Skeletal muscle cell (primary cell): ENCODE data around the gene CDK5R1.
A peak's percentile ranks its signal among the peaks of the same experiment; 100 is the strongest.

Experiments used
- DNase-seq: peaks from one replicate; pipeline ENCODE4 v3.0.0-alpha.2; 2010; ENCODE audit warnings: low read depth
- H3K4me3 ChIP-seq: 2 replicates; pipeline ENCODE4 v1.5.1; 2011; ENCODE audit warnings: low read depth, mild to moderate bottlenecking, control low read depth, low read length, moderate library complexity

CDK5R1 gene

DNA sequence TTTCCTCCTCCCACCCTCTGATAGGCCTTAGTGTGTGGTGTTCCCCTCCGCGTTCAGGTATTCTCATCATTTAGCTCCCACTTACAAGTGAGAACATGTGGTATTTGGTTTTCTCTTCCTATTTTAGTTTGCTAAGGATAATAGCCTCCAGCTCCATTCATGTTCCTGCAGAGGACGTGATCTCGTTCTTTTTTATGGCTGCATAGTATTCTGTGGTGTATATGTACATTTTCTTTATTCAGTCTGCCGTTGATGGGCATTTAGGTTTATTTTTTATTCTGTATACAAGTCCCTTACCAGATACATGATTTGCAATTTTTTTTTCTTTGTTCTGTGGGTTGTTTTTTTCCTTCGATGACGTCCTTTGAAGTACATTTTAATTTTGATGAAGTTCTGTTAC lies 18.8 kb upstream of the CDK5R1 start:
- no peak overlapping the region for H3K4me3 ChIP-seq
- DNase-seq = no peak

- no peak overlapping the region for H3K4me3 ChIP-seq
- no peak for DNase-seq
These were observed 16.2 kb upstream of the CDK5R1 start for GRCh38 chr17:32470405-32471167.

- DNase-seq = no peak
These were observed 15.1 kb upstream of the CDK5R1 start for GRCh38 chr17:32471652-32472051.

DNA sequence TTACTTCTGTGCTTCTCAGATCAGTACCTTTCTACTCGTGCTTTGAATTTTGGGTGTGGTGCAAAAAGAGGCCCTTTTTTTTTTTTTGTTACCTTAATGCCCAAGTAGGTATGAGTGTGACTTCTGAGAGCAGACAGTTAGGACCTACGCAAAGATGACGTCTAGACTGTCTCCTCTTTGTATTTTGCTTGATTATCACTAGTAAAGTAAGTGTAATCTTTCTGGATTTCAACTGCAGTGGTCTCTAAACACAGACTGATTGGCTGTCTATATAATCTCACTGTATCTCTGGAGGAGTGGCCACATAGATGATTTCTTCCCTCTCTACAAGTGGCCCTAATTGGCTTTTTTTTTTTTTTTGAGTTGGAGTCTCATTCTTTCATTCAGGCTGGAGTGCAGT lies 11.5 kb upstream of the CDK5R1 start:
- no peak overlapping the region for H3K4me3 ChIP-seq
- DNase-seq = no peak

More at GRCh38 chr17:32471652-32472051, 15.1 kb upstream of the CDK5R1 start:
- no peak overlapping the region for H3K4me3 ChIP-seq

DNA sequence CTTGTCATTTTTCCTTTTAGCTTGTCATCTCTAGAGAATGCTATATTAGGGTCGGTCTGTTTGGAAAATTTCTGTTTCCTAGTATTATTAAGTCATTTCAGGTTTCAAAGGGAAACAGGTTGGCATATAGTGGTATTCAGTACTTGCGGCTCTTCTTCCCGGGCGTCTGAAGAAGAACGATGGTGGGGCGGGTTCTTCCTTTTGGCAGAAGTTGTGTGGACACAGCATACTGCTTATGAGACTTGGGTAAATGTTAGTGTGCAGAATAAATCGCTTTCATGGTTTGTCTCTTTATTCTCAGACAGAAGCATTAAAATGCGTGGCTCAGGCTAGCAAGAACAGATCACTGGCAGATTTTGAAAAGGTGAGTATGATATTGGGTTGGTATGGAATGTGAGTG lies 9.6 kb upstream of the CDK5R1 start:
- H3K4me3 ChIP-seq = no peak overlapping the region
- no peak for DNase-seq

DNA sequence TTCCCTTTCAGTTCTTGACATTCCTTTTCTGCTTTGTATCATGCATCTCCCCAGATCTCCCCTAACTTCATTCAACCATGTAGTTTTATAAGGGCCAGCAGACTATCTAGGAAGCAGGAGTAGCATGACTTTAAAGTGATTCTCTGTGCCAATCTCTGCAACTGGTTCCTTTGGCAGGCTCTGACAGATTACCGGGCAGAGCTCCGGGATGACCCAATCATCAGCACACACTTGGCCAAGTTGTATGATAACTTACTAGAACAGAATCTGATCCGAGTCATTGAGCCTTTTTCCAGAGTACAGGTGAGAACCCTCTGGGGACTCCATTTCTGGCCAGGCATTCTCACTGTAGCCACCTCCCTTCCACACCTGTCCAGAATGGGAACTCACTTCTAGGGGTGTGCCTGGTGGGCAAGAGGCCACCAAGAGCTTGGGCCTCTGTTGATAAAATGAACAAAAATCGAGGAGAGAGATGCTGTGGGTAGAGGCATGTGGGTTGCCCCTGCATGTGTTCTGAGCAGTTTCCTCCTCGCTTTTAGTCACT lies 7.6 kb upstream of the CDK5R1 start:
- H3K4me3 ChIP-seq = no peak overlapping the region
- DNase-seq = no peak

GRCh38 chr17:32481193-32481592 lies 5.6 kb upstream of the CDK5R1 start:
- no peak for DNase-seq
- H3K4me3 ChIP-seq = no peak overlapping the region

GRCh38 chr17:32482568-32483320 lies 4.0 kb upstream of the CDK5R1 start:
- no peak overlapping the region for H3K4me3 ChIP-seq
- no peak for DNase-seq

DNA sequence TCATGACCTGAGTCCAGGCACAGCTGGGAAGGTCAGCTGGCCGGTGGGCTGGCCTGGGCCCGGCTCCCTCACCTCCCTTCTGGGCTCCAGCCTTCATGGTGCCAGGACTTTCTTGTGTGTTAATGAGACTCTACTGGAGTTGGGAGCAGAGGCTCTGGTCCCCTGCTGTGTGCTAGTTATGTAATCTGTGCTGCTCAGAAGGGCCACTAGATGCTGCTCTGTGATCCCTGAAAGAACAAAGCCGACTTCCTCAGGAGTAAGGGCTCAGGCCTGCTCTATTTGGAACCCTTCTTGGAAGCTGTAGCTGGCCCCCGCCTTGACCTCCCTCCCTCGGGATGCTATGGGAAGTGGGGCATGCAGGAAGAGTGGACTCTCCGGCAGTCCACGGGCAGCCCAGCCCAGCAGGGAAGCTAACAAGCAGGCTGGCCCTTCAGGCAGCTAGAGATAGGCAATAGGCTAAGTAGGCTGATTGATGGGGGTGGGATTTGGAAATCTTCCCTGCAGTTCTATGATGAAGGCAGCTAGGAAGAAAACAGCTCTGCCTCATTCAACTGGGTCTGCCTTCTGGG lies 3.3 kb upstream of the CDK5R1 start:
- no peak overlapping the region for H3K4me3 ChIP-seq
- DNase-seq = peak; percentile 52

DNA sequence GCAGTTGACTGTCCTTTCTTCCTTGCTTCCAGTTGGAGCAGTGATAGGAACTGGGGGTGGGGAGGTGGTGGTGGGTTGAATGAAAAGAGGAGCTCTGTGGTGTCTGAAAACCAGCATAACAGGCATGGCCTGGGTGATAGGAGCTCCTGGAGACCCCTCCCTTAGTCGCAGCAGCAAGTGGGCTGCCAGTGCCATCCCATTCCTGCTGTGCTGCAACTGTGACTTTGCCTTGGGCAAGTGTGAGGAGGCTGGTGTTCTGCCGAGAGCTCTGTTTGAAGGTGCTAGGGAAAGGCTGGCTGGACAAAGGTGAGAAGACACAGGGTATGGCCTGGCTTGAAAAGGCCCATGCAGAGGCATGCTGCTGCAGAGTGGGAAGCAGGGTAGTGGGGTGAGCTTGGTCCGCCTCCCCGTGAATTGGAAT lies 2.7 kb upstream of the CDK5R1 start:
- H3K4me3 ChIP-seq = no peak overlapping the region

DNA sequence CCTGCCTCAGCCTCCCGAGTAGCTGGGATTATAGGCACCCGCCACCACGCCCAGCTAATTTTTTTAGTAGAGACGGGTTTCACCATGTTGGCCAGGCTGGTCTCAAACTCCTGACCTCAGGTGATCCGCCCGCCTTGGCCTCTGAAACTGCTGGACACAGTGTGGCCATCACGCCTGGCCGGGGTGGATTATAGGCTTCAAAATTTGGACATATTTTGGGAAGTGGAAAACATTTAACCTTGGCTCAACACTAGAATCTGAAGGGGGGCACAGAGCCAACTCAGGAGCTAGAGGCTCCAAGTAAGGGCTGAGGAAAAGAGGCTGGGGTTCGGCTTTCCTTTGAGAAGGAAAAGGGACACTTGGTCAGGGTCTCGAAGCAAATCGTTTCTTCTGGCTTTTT lies 2.2 kb upstream of the CDK5R1 start:
- no peak overlapping the region for H3K4me3 ChIP-seq
- no peak for DNase-seq

More for the DNA sequence above, 2.7 kb upstream of the CDK5R1 start:
- no peak for DNase-seq

DNA sequence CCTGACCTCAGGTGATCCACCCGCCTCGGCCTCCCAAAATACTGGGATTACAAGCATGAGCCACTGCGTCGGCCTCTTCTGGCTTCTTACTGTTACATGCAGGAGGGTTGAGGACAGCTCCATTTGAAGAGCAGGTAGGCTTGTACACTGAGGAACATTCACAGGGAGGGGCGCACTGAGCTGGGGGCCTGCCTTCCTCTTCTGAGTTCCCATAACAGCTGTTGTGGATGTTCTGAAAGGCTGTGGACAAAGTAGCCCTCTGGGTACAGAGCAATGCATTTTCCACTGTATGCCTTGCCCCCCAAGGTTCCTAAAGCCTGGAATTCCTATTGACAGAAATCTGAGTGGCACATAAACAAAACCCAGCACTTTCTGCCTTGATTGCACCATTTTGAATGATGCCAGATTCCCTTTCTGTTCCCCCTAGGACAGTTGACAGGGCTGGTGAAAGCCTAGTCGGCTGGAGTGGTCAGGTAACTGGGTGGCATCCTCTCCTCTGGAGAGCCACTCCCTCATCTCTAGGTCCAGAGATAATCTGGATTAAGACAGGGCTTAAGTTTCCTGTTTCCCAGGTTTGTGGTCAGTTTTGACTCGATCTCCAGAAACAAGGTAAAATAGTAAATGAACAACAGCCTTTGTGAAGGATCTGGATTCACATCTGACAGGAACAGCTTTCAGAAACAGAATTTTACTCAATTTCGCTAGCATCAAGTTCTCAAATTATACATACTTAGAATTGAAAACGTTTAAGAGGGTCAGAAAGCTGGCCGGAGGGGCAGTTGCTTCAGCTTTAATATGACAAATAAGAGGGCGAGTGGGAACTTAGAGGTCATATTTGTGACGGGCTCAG lies 1.3 kb upstream of the CDK5R1 start:
- peak overlapping the region; percentile 51 for H3K4me3 ChIP-seq
- no peak for DNase-seq

DNA sequence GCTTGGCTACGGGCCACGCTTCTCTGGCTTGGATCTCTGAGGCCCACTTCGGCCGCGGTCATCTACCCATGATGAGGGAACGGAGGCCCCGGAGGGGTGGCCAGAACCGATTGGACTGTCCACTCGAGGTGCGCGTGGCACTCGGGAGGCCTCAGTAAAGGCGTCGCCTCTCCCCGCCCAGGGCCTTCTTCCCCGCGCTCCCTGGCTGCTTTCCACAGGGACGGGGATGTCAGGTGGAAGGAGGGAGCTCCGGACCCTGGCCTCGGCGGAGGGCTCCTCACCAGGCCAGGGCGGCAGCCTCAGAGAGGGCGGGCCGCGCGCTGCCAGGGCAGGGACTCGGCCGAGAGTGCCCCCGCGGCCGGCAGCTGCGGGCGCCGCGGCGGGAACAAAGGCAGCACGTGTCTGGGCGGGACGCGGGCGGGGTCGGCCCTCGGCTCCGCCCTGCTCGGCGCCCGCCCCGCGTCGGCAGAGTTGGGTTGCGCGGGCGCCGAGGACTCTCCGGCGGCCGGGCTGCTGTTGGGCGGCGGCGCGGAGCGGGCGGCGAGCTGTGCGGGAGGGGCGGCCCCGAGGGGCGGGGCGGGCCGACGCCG lies 587 bp upstream of the CDK5R1 start:
- peak overlapping the region; percentile 51 for H3K4me3 ChIP-seq
- no peak for DNase-seq

- H3K4me3 ChIP-seq = peak overlapping the region; percentile 63
- no peak for DNase-seq
These were observed 832 bp downstream of the CDK5R1 start for GRCh38 chr17:32487473-32488176.

GRCh38 chr17:32488177-32488542 lies 1.4 kb downstream of the CDK5R1 start:
- DNase-seq = no peak
- H3K4me3 ChIP-seq = peak overlapping the region; percentile 63

GRCh38 chr17:32488604-32489180 lies 1.9 kb downstream of the CDK5R1 start:
- no peak for DNase-seq
- H3K4me3 ChIP-seq = no peak overlapping the region

GRCh38 chr17:32489320-32490100 lies 2.7 kb downstream of the CDK5R1 start:
- no peak for DNase-seq
- H3K4me3 ChIP-seq = no peak overlapping the region

DNA sequence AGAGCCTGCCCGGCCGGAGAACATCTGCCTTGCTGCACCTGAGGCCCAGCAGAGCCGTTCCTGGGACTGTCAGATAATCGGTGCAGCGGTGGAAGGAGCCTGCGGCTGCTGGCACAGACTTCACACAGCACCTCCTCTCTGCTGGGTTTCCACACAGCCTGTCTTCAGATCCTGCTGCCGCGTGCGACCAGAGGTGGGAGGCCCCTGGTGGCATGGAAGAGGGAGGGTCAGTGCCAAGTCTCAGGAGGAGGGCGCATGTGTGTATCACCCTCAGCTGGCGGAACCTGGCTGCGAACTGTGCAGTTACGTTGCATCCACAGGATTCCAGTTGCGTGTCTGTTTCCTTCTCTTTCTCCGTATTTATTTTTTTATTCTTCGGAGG lies 3.3 kb downstream of the CDK5R1 start:
- H3K4me3 ChIP-seq = no peak overlapping the region

More for the DNA sequence above, 3.3 kb downstream of the CDK5R1 start:
- no peak for DNase-seq
